Esophagus (tissue), 2 donors: ENCODE measurements around the gene STX8. TPM values are rescaled to one million over a fixed set of nuclear protein-coding genes. Genes with fewer than 3 reads are reported as not detected.
"Not testable (repeated sequence)": the region's sequence is repeated elsewhere in the genome, so short reads cannot be mapped to it uniquely, and the experiment has no call there.

Source experiments
- H3K27ac ChIP-seq, 2 donors: one replicate each; pipeline ENCODE4 v1.5.1; 2013; ENCODE audit warnings: low read depth in 2 of 2, mild to moderate bottlenecking in 2 of 2, inconsistent platforms in 1 of 2, low read length in 1 of 2, moderate library complexity in 1 of 2
- H3K27me3 ChIP-seq, 2 donors: one replicate each; pipeline ENCODE4 v1.6.1; 2013; ENCODE audit warnings: low read length in 2 of 2, control low read depth in 1 of 2, mild to moderate bottlenecking in 1 of 2; ENCODE audit not compliant: insufficient read depth in 2 of 2, control insufficient read depth in 1 of 2
- H3K36me3 ChIP-seq, 2 donors: one replicate each; pipeline ENCODE4 v1.6.1; 2013; ENCODE audit warnings: low read length in 1 of 2; ENCODE audit not compliant: control insufficient read depth in 2 of 2, insufficient read depth in 2 of 2
- H3K4me1 ChIP-seq, 2 donors: one replicate each; pipeline ENCODE4 v1.6.1; 2013; ENCODE audit warnings: low read length in 1 of 2; ENCODE audit not compliant: control insufficient read depth in 2 of 2, insufficient read depth in 2 of 2
- H3K4me3 ChIP-seq, 2 donors: one replicate each; pipeline ENCODE4 v1.5.1; 2013; ENCODE audit warnings: low read length in 2 of 2, mild to moderate bottlenecking in 2 of 2, low read depth in 1 of 2, moderate library complexity in 1 of 2
- H3K9me3 ChIP-seq, 2 donors: one replicate each; pipeline ENCODE4 v1.6.1; 2013; ENCODE audit warnings: mild to moderate bottlenecking in 2 of 2, low read depth in 1 of 2, low read length in 1 of 2, moderate library complexity in 1 of 2; ENCODE audit not compliant: control insufficient read depth in 2 of 2, insufficient read depth in 1 of 2
- WGBS, 2 donors: extraction: QIAGEN DNeasy Blood & Tissue Kit; methylation state at CpG; one replicate each; pipeline ENCODE4 v1.1.7; 2013; 5-methylcytosine and 5-hydroxymethylcytosine counted together
- polyA plus RNA-seq, 2 donors: library from polyadenylated mRNA; stranded (reverse); fragments of 200-250 nt; gene quantifications; one replicate each; pipeline ENCODE4 v1.2.3, GENCODE V29; 2013
- donor health status: healthy with polysubstance abuse.
- donor health status: Bipolar disorder and iron deficiency.

Gene STX8
- polyA plus RNA-seq, 2 donors = 37.0 to 44.8 TPM

- Histone ChIP-seq H3K27me3 (no peaks in the 10 kb centered on the region), H3K27ac (no peak overlapping the region), H3K36me3 (peaks cover 0 to 3% of the 10 kb centered on the region in 2 donors), H3K9me3 (no peaks in the 10 kb centered on the region), H3K4me1 (no peaks in the 10 kb centered on the region), H3K4me3 (no peak overlapping the region)
Measured at GRCh38 chr17:9564104-9564503, 11.5 kb downstream of the STX8 start.

GRCh38 chr17:9557857-9558256 lies 17.8 kb downstream of the STX8 start:
- Histone ChIP-seq H3K4me1 (peaks cover 0 to 2% of the 10 kb centered on the region in 2 donors), H3K27me3 (no peaks in the 10 kb centered on the region), H3K4me3 (no peak overlapping the region), H3K27ac (no peak overlapping the region), H3K36me3 (no peaks in the 10 kb centered on the region), H3K9me3 (no peaks in the 10 kb centered on the region)
- 89 to 90% methylated on average over 9 of the region's 9 CpGs for WGBS, 2 donors

- Histone ChIP-seq H3K36me3 (no peaks in the 10 kb centered on the region), H3K27ac (no peak overlapping the region), H3K4me3 (no peak overlapping the region), H3K9me3 (no peaks in the 10 kb centered on the region), H3K27me3 (no peaks in the 10 kb centered on the region), H3K4me1 (peaks cover 0 to 2% of the 10 kb centered on the region in 2 donors)
- 70 to 77% methylated on average over 10 of the region's 10 CpGs for WGBS, 2 donors
Measured at GRCh38 chr17:9557161-9557755, 18.4 kb downstream of the STX8 start.

- 71 to 78% methylated on average over 6 of the region's 6 CpGs for WGBS, 2 donors
- H3K4me1 ChIP-seq, H3K36me3 ChIP-seq, H3K4me3 ChIP-seq, H3K27ac ChIP-seq, H3K9me3 ChIP-seq, H3K27me3 ChIP-seq: not testable (repeated sequence)
Measured at GRCh38 chr17:9554715-9555114, 20.9 kb downstream of the STX8 start.

GRCh38 chr17:9553596-9553995 lies 22.0 kb downstream of the STX8 start:
- Histone ChIP-seq H3K9me3 (no peaks in the 10 kb centered on the region), H3K27me3 (no peaks in the 10 kb centered on the region), H3K27ac (no peak overlapping the region), H3K4me1 (peaks cover 0 to 2% of the 10 kb centered on the region in 2 donors), H3K4me3 (no peak overlapping the region), H3K36me3 (no peaks in the 10 kb centered on the region)
- WGBS, 2 donors = 73 to 81% methylated on average over 4 of the region's 4 CpGs

- 73 to 78% methylated on average over 2 of the region's 2 CpGs for WGBS, 2 donors
- H3K4me3 ChIP-seq = no peak overlapping the region
Measured at GRCh38 chr17:9553181-9553580, 22.4 kb downstream of the STX8 start.

GRCh38 chr17:9549215-9549614 lies 26.4 kb downstream of the STX8 start:
- no peak overlapping the region for H3K4me3 ChIP-seq
- no peaks in the 10 kb centered on the region for H3K4me1 ChIP-seq
- H3K27ac ChIP-seq = no peak overlapping the region
- WGBS, 2 donors = 88 to 93% methylated on average over 2 of the region's 2 CpGs
- no peaks in the 10 kb centered on the region for H3K36me3 ChIP-seq
- H3K27me3 ChIP-seq = no peaks in the 10 kb centered on the region
- H3K9me3 ChIP-seq = no peaks in the 10 kb centered on the region

More at GRCh38 chr17:9553181-9553580, 22.4 kb downstream of the STX8 start:
- Histone ChIP-seq H3K9me3 (no peaks in the 10 kb centered on the region), H3K4me1 (peaks cover 0 to 2% of the 10 kb centered on the region in 2 donors), H3K27ac (no peak overlapping the region), H3K27me3 (no peaks in the 10 kb centered on the region), H3K36me3 (no peaks in the 10 kb centered on the region)

- H3K27ac ChIP-seq = no peak overlapping the region
- peaks cover 0 to 6% of the 10 kb centered on the region in 2 donors for H3K36me3 ChIP-seq
- H3K4me3 ChIP-seq = no peak overlapping the region
- H3K9me3 ChIP-seq = no peaks in the 10 kb centered on the region
- H3K4me1 ChIP-seq = no peaks in the 10 kb centered on the region
- 58 to 77% methylated on average over 7 of the region's 7 CpGs for WGBS, 2 donors
- no peaks in the 10 kb centered on the region for H3K27me3 ChIP-seq
Measured at GRCh38 chr17:9544221-9544620, 31.4 kb downstream of the STX8 start.

GRCh38 chr17:9541718-9542117 lies 33.9 kb downstream of the STX8 start:
- Histone ChIP-seq H3K9me3 (no peaks in the 10 kb centered on the region), H3K4me3 (no peak overlapping the region), H3K27ac (no peak overlapping the region), H3K4me1 (no peaks in the 10 kb centered on the region), H3K36me3 (peaks cover 0 to 6% of the 10 kb centered on the region in 2 donors), H3K27me3 (no peaks in the 10 kb centered on the region)
- 91 to 94% methylated on average over 4 of the region's 4 CpGs for WGBS, 2 donors

- Histone ChIP-seq H3K9me3 (no peaks in the 10 kb centered on the region), H3K36me3 (peaks cover 0 to 2% of the 10 kb centered on the region in 2 donors), H3K4me1 (no peaks in the 10 kb centered on the region), H3K4me3 (no peak overlapping the region), H3K27me3 (no peaks in the 10 kb centered on the region), H3K27ac (no peak overlapping the region)
- WGBS, 2 donors = 84 to 92% methylated on average over 4 of the region's 4 CpGs
Measured at GRCh38 chr17:9538626-9539025, 37.0 kb downstream of the STX8 start.
